GM18499 (cell line): ENCODE data around the gene DRD1.

Experiments
- ATAC-seq: cut with Tn5 transposase; IDR thresholded peaks from one replicate; pipeline ENCODE4 v1.9.1; 2021; ENCODE audit warnings: moderate number of reproducible peaks; ENCODE audit not compliant: insufficient read depth, unreplicated experiment

The DRD1 gene

DNA sequence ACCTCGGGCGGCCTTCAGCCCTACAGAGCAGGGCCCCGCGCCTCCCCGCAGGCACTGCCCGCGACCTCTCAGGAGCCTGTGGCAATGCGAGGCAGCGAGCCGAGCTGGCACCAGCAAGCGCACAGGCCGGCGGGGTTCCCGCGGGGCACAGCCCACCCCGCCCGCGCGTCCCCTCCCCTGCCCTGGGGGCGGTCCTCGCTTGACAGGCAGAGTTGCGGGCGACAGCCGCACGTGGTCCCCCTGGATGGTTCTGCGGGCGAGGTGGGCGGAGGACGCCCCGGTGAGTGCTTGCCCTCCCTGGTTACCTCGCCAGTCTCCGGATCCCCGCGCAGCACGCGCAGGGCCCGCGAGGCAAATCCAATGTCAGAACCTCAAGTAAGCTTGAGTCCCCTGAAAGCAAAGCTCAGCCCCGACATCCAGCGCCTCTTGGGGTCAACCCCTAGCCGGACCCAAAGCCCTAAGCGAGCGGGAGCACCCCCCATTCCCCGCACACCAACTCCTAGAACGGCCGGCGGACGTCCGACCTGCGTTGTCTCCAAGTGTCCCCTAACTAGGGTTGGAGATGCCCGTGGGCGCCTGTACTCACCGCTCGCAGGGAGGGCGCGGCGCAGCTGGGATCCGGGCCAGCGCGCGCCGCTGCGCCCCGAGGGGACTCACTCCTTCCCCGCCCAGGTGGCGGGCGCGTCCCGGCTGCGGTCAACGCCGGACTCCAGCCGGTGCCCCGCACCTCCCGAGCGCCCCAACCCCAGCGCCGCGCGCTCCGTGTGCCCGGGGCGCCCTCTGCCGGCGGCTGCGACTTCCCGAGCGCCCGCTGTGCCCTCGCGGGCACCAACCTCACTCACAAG lies at the start of gene DRD1:
Gene DRD1, minus strand, starts transcription at position 123 of the 845 bp plus-strand sequence. CDS start 1,083 bp downstream, outside the sequence.
- ATAC-seq = no peak

DNA sequence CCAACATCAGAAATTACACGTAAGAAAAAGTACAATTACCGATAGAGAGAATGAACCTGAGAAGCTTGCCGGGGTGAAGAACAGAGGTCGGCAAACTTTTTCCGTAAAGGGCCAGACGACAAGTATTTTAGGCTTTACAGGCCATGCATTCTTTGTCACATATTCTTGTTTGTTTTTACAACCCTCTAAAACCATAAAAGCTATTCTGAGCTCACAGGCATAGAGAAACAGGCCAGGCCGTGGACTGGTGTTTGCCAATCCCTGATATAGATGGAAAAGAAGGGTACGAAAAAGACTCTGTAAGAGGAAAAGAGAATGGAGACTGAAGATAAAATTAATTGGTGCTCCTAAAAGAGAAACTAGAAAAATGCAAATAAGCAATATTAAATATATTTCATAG lies 49.7 kb upstream of the DRD1 start:
- no peak for ATAC-seq

GRCh38 chr5:175493260-175493659 lies 49.3 kb upstream of the DRD1 start:
- no peak for ATAC-seq

GRCh38 chr5:175491223-175491622 lies 47.2 kb upstream of the DRD1 start:
- ATAC-seq = no peak

- no peak for ATAC-seq
Measured at GRCh38 chr5:175489693-175490443, 45.9 kb upstream of the DRD1 start.

- ATAC-seq = no peak
Measured at GRCh38 chr5:175487514-175488222, 43.7 kb upstream of the DRD1 start.

DNA sequence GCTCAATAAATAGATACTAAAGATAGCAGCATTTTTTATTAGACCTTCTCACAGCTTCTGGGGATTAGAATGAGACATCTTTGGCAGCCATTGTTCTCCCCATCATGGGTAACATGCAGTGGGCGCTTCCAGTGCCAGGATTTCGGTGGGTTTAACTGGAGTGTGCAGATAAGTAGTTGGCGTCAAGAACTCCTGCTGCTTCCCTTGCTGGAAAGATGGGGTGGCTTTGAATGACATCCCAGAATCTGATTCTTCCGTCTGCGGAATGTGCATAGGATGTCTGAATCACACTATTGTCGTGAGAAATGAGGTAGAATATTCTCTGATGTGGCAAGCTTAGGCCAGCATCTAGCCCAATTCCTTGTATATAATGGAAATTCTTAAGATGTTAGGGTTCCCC lies 41.6 kb upstream of the DRD1 start:
- ATAC-seq = no peak

DNA sequence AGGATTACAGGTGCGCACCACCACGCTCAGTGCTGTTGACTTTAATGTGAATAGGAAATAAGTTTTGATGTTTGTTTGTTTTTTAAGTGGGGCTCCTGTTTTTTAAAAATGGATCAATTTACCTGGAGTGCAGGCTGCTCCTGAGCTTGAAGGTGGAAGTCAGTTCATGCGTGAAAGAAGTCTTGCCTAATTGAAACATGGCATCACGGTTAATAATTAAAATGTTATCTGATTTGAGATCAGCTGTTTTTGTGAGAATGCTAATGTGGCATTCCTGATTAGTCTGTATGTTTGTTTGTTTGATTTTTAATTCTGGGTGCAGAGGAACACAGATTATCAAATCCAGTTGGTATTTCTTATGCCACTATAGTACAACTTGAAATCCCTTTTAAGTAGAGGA lies 40.8 kb upstream of the DRD1 start:
- ATAC-seq = no peak

- ATAC-seq = no peak
Measured at GRCh38 chr5:175484322-175484721, 40.3 kb upstream of the DRD1 start.

- no peak for ATAC-seq
Measured at GRCh38 chr5:175483337-175483736, 39.4 kb upstream of the DRD1 start.

GRCh38 chr5:175479125-175479881 lies 35.3 kb upstream of the DRD1 start:
- no peak for ATAC-seq

GRCh38 chr5:175478384-175479124 lies 34.6 kb upstream of the DRD1 start, which contains the start of gene SFXN1:
SFXN1 (plus strand) TSS chr5:175478560; CDS start chr5:175492104, 13,544 bp downstream.
- peak; percentile 58 for ATAC-seq

GRCh38 chr5:175478008-175478383 lies 34.0 kb upstream of the DRD1 start:
- ATAC-seq = peak; percentile 9

- ATAC-seq = no peak
Measured at GRCh38 chr5:175477440-175477839, 33.5 kb upstream of the DRD1 start.

DNA sequence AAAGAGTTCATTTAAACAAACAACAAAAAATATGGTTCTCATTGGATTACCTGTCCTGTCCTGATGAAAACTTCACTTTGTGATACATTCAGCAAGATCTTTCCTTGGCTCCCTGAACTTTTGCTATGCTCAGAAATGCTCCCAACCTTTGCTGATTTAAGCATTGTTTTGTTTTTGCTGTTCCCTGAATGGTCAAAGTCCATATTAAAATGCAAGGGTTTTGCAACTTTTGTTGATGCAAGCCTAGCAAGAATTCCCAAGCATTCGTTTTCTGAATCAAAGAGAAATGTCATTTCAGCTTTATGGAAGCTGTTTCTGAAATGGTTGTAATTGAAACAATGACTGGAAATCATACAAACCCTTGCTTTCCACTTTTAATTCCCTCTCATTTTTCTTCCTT lies 31.3 kb upstream of the DRD1 start:
- no peak for ATAC-seq

GRCh38 chr5:175472378-175472777 lies 28.4 kb upstream of the DRD1 start:
- no peak for ATAC-seq

GRCh38 chr5:175471628-175472027 lies 27.6 kb upstream of the DRD1 start:
- no peak for ATAC-seq

DNA sequence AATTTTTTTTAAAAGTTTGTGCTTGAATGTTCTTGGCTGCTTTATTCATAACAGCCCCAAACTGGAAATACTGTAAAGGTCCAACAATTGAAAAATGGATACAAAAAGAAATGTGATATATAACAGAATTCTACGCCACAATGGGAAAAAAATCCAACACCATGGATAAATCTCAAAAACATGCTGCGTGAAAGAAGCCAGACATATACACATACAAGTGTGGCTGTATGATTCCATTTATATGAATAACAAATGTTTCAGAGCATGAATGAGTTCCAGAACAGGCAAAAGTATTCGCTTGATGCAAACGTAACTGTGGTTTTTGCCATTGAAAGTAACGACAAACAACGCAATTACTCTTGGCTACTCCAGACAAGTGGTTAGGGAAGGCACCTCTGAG lies 27.2 kb upstream of the DRD1 start:
- no peak for ATAC-seq

GRCh38 chr5:175470781-175471180 lies 26.8 kb upstream of the DRD1 start:
- ATAC-seq = no peak
